SH-SY5Y (cell line): Measurements from ENCODE around the gene RYR1.

Experiments
- GATA2 ChIP-seq: IDR thresholded peaks from 2 replicates; pipeline ENCODE4 v1.6.1; 2011; ENCODE audit warnings: mild to moderate bottlenecking, low read depth, low read length
- GATA3 ChIP-seq: IDR thresholded peaks from 2 replicates; pipeline ENCODE4 v1.6.1; 2011; ENCODE audit warnings: low read depth, mild to moderate bottlenecking, low read length, moderate library complexity

DNA sequence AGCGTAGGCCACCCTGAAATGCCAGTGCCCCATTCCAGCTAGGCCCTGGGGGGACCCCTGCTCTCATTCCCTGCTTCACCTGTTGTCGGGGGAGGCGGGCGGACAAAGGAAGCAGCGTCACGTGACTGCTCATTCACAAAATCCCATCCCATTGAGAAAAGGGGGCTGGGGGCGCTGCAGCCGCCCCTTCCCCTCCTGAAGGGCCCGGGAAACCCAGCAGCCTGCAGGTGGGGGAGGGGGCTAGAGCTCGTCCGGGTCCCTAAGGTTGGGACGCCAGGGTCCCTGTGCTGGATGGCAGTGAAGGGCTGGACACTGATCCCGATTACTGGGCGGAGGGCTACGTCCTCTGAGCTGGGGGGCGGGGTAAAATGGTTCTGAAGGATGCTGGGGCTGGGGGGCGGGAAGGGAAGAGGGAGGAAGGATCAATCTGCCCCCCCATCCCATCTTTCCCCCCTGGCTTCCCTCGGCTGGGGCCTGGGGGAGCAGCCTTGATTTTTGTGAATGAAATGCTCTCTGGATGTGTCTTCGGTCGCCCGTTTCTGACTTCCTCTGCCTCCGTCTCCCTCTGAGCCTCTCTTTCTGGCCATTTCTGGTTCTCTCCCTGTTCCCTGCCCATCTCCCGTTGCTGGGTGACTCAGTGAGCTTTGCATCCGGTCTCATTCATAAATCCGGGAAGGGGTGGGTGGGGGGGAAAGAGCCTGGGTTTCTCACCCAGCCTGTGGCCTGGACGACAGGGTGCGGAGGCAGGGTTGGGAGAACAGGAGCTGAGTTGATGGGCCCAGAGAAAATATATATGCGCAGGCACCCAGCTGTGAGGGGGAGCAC, 44.2 kb upstream of the RYR1 start:
- no peak for TF ChIP-seq GATA2
- TF ChIP-seq GATA3: no peak
